D721Med (cell line): ENCODE measurements around the gene NFATC1.

ENCODE experiments used
- DNase-seq: peaks from one replicate; pipeline ENCODE4 v3.0.0; 2011; ENCODE audit warnings: low spot score; ENCODE audit not compliant: insufficient read length
- FAIRE-seq: peaks from 2 replicates; lab custom pipeline; 2011; peaks lifted over from hg19 to GRCh38; lab: Jason Lieb, UNC
- CTCF ChIP-seq: IDR thresholded peaks from 2 replicates; pipeline ENCODE4 v1.5.1; 2012; ENCODE audit warnings: mild to moderate bottlenecking, control low read depth; ENCODE audit not compliant: insufficient read depth; ENCODE audit errors: missing control alignments

NFATC1 gene

GRCh38 chr18:79411614-79412526, 16.1 kb downstream of the NFATC1 start:
- DNase-seq (no peak), FAIRE-seq (no peak)
- no peak for TF ChIP-seq CTCF

DNA sequence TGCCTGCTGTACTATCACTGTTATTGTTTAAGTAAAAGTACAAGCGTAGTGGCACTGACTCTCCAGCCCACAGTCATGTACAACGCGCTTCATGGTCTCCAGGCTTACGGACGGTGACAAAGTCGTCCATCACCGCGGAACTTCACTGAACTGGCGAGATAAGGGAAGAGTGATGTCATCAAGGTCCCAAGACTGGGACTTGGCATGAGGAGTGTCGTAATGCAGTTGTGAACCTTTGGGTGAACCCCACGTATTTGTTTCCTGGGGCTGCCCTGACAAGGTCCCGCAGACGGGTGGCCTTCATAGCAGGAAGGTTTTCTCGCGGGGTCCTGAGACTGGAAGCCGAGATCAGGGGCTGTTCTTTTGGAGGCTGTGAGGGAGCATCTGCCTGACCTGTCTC, 17.3 kb downstream of the NFATC1 start:
- DNase-seq, result no peak
- FAIRE-seq, result no peak
- TF ChIP-seq CTCF, result no peak

DNA sequence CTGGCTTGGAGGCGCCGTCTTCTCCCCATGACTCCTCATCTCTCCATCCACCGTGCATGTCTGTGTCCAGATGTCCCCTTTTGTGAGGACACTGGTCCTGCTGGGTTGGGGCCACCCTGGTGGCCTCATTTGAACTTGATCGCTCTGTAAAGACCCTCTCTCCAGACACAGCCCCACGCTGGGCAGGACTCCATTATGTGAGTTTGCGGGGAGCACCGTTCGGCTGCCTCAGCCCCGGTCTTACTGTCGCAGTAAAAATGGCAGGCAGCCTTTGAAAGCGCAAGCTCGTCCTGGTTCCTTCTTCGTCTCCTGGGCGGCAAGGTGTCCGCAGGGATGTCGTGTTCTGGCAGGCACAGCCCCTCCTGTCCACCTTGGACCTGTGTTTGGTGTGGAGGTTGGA, 17.7 kb downstream of the NFATC1 start:
- FAIRE-seq (no peak), DNase-seq (no peak)
- no peak for TF ChIP-seq CTCF

GRCh38 chr18:79413901-79414300, 18.2 kb downstream of the NFATC1 start:
- DNase-seq (no peak), FAIRE-seq (no peak)
- no peak for TF ChIP-seq CTCF

GRCh38 chr18:79416022-79416676, 20.4 kb downstream of the NFATC1 start:
- TF ChIP-seq CTCF, result no peak
- FAIRE-seq, result no peak
- DNase-seq, result no peak

DNA sequence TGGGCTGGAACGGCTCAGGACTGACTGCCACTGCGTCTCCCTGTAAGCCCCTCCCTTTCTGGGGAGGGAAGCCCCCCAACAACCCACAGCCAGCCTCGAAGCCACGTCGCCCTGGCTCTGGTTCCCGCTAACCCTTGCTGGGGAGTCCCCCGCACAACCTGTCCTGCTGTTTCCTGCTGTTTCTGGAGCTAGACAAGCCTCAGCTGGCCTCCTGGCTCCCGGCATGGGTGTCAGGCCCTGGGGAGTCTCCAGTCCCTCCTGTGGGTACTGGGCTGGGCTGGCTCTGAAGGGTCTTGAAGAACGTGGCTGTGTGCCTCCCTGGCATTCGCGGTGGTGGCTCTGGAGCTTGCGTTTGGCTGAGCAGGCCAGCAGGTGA, 20.9 kb downstream of the NFATC1 start:
- no peak for DNase-seq
- no peak for TF ChIP-seq CTCF
- no peak for FAIRE-seq

- DNase-seq, result no peak
- no peak for FAIRE-seq
- TF ChIP-seq CTCF, result no peak
Measured at GRCh38 chr18:79418236-79418635, 22.5 kb downstream of the NFATC1 start.
